Measurements from ENCODE around the gene UNK. TPM values are rescaled to one million over a fixed set of nuclear protein-coding genes. Genes with fewer than 3 reads are reported as not detected.
A peak's percentile ranks its signal among the peaks of the same experiment; 100 is the strongest.
"Not testable (repeated sequence)": the region's sequence is repeated elsewhere in the genome, so short reads cannot be mapped to it uniquely, and the experiment has no call there.

Gene UNK
- total RNA-seq, 6 donors from 2014 or later: 22.4 to 97.4 (median 31.4) TPM

DNA sequence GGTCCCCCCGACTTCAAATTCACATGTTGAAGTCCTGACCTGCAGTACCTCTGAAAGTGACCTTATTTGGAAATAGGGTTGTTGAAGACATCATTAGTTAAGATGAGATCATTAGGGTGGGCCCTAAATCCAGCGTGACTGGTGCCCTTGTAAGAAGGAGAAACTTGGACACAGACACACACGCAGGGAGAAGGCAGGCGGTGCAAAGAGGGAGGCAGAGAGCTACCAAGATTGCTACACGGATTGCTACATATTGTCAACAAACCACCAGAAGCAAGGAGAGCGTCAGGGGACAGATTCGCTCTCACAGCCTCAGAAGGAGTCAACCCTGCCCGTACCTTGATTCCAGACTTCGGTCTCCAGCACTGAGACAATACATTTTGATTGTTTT, 77.3 kb downstream of the UNK start:
- H3K4me1 ChIP-seq: peaks cover 19 to 43% (median 29%) of the 10 kb centered on the region in 4 donors
- TF ChIP-seq POLR2A (IDR thresholded peaks at IDR 0.05) (no peak), POLR2AphosphoS5 (IDR thresholded peaks at IDR 0.05) (peak in 1 of 2 donors; percentile 8)
- TF ChIP-seq, protein P1, sequence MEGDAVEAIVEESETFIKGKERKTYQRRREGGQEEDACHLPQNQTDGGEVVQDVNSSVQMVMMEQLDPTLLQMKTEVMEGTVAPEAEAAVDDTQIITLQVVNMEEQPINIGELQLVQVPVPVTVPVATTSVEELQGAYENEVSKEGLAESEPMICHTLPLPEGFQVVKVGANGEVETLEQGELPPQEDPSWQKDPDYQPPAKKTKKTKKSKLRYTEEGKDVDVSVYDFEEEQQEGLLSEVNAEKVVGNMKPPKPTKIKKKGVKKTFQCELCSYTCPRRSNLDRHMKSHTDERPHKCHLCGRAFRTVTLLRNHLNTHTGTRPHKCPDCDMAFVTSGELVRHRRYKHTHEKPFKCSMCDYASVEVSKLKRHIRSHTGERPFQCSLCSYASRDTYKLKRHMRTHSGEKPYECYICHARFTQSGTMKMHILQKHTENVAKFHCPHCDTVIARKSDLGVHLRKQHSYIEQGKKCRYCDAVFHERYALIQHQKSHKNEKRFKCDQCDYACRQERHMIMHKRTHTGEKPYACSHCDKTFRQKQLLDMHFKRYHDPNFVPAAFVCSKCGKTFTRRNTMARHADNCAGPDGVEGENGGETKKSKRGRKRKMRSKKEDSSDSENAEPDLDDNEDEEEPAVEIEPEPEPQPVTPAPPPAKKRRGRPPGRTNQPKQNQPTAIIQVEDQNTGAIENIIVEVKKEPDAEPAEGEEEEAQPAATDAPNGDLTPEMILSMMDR (IDR thresholded peaks at IDR 0.05): no peak
- H3K36me3 ChIP-seq: no peaks in the 10 kb centered on the region
- H3K27me3 ChIP-seq: no peaks in the 10 kb centered on the region
- H3K9me3 ChIP-seq: no peaks in the 10 kb centered on the region
- no peak overlapping the region for H3K4me3 ChIP-seq
- ATAC-seq (ENCODE audit: low FRiP score in 2 of 2) (peak in 1 of 2 donors; percentile 82), DNase-seq (no peak)
- WGBS, 2 donors: 73 to 78% methylated on average over 9 of the region's 9 CpGs
- no peak overlapping the region for H3K27ac ChIP-seq

DNA sequence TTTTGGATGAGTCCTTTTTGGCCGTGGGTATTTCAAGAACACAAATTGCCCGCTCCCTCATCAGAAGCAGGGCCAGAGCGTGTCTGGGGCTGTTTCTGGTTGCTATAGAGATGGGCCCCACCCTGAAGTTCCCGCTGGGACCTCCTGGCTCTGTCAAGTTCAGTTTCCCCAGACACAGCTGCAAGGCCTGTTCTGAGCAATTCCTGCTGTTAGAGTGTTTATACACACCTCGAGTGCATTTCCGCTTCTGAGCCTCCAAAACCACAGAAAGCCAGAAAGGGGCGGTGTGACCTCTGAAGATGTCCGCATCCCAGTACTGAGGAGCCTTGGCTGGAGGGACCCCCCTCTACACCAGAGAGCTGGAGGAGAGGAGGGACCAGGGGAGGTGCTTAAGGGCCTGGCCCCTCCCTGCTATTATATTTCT, 79.9 kb downstream of the UNK start:
- ATAC-seq (ENCODE audit: low FRiP score in 2 of 2) (peak; percentile 88 to 91), DNase-seq (peak in 1 of 2 donors; percentile 82)
- H3K27me3 ChIP-seq: no peaks in the 10 kb centered on the region
- 2 to 9% methylated on average over 8 of the region's 8 CpGs for WGBS, 2 donors
- H3K4me1 ChIP-seq: peaks cover 15 to 38% (median 23%) of the 10 kb centered on the region in 4 donors
- TF ChIP-seq, protein P1 (IDR thresholded peaks at IDR 0.05): peak in 1 of 6 experiments; percentile 8
- TF ChIP-seq POLR2AphosphoS5 (IDR thresholded peaks at IDR 0.05) (peak; percentile 84 to 88), EP300 (IDR thresholded peaks at IDR 0.05) (peak; percentile 18 to 76 (median 57)), POLR2A (IDR thresholded peaks at IDR 0.05) (peak in 1 of 4 donors; percentile 16)
- no peak overlapping the region for H3K4me3 ChIP-seq
- H3K9me3 ChIP-seq: no peaks in the 10 kb centered on the region
- peak overlapping the region; percentile 40 to 66 (median 64) for H3K27ac ChIP-seq
- no peaks in the 10 kb centered on the region for H3K36me3 ChIP-seq

DNA sequence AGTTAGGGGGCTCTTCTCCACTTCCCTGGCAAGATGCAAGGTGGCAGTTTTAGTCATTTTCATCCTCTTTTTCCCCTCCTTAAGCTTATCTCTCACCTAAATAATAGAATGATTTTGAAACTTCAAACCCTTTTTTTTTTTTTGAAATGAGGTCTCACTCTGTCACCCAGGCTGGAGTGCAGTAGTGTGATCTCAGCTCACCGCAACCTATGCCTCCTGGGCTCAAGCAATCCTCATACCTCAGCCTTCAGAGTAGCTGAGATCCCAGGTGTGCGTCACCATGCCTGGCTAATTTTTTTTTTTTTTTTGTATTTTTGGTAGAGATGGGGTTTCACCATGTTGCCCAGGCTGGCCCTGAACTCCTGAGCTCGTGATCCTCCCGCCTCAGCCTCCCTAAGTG, 80.3 kb downstream of the UNK start:
- Histone ChIP-seq H3K4me1 (peaks cover 15 to 38% (median 25%) of the 10 kb centered on the region in 4 donors), H3K27ac (peak overlapping the region; percentile 40 to 66 (median 64))
- not testable (repeated sequence) for H3K36me3 ChIP-seq; H3K4me3 ChIP-seq; H3K27me3 ChIP-seq; ATAC-seq (ENCODE audit: low FRiP score in 2 of 2); DNase-seq; H3K9me3 ChIP-seq
- 68 to 79% methylated on average over 2 to 4 of the region's 4 CpGs for WGBS, 2 donors

DNA sequence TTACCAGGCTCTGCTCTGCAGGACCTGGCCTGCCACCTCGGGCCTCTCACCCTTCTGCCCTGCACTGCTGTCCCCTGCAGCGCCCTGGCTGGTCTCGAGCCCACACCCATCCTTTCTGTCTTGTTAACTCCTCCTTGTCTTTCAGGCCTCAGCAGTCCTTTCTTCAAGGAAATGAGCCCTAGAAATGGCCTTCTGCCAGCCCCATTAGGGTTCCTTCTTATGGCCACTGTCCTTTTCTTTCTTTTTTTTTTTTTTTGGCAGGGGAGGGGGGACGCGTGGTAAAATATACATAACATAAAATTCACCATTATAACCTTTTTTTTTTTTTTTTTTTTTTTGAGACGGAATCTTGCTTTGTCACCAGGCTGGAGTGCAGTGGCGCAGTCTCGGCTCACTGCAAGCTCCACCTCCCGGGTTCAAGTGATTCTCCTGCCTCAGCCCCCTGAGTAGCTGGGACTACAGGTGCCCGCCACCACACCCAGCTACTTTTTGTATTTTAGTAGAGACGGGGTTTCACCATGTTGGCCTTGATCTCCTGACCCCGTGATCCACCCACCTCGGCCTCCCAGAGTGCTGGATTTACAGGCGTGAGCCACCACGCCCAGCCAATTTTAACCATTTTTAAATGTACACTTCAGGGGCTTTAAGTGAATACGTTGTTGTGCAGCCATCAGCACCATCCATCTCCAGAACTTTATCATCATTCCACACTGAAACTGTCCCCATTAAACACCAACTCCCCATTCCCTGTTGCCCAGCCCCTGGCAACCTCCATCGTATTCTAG, 81.0 kb downstream of the UNK start:
- peak overlapping the region in 3 of 4 donors; percentile 40 to 64 (median 63) for H3K27ac ChIP-seq
- WGBS, 2 donors: 82 to 87% methylated on average over 17 of the region's 17 CpGs
- H3K36me3 ChIP-seq; ATAC-seq (ENCODE audit: low FRiP score in 2 of 2); H3K27me3 ChIP-seq; H3K9me3 ChIP-seq; H3K4me3 ChIP-seq; DNase-seq: not testable (repeated sequence)
- peaks cover 15 to 38% (median 26%) of the 10 kb centered on the region in 4 donors for H3K4me1 ChIP-seq

DNA sequence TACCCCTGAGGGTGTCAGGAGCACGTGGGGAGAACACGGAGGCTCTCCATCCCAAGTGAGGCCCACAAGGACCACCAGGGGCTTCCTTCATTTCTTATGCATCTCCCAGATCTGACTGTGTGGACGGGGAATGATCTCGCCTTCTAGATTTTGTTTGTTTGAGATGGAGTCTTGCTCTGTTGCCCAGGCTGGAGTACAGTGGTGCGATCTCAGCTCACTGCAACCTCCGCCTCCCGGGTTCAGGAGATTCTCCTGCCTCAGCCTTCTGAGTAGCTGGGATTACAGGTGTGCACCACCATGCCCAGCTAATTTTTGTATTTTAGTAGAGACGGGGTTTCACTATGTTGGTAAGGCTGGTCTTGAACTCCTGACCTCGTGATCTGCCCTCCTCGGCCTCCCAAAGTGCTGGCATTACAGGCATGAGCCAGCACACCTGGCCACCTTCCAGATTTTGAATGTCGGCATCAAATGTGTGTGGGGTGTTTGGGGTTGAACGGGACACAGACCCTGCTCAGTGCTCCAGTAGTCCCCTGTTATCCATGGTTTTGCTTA, 84.2 kb downstream of the UNK start:
- H3K4me1 ChIP-seq: peaks cover 32 to 45% (median 39%) of the 10 kb centered on the region in 4 donors
- DNase-seq; H3K4me3 ChIP-seq; H3K27me3 ChIP-seq; H3K36me3 ChIP-seq; ATAC-seq (ENCODE audit: low FRiP score in 2 of 2); H3K9me3 ChIP-seq: not testable (repeated sequence)
- peak overlapping the region; percentile 58 to 88 (median 74) for H3K27ac ChIP-seq
- WGBS, 2 donors: 80 to 83% methylated on average over 7 to 12 of the region's 12 CpGs

DNA sequence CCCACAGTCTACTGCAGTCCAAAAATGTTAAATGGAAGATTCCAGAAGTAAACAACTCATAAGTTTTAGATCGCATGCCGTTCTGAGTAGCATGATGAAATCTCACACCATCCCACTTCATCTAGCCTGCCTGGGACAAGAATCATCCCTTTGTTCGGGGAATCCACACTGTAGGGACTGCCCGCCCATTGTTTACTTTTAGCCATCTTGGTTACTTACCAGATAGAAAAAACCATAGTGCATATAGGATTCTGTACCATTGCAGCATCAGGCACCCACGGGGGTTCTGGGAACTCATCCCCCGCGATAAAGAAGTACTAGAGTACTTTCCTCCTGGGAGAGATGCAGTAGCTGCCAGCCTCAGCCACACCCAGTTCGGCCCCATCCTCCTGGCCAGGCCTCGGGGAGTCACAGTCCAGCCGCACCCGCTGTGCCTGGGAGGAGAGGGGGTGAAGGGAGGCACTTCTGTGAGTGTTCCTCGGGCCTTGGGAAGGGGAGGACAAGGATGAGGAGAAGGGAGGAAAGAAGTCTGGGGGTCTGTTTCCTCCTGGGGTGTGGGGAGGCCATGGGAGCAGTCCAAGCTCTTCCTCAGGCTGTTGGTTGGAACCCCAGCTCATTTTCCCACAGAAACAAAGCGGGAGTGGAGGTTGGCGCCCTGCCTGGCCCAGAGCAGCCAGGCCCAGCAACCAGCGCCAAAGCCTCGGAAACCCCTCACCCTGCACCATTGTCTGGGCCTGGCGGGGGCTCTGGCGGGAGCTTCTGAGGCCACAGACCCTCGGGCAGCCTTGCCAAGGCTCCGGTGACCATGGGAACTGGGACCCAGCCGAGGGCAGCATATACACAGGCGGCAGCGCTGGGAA, 84.9 kb downstream of the UNK start:
- Histone ChIP-seq H3K36me3 (peaks cover 0 to 11% (median 6%) of the 10 kb centered on the region in 4 donors), H3K4me3 (no peak overlapping the region), H3K27me3 (no peaks in the 10 kb centered on the region), H3K9me3 (no peaks in the 10 kb centered on the region), H3K4me1 (peaks cover 30 to 42% (median 35%) of the 10 kb centered on the region in 4 donors), H3K27ac (peak overlapping the region; percentile 69 to 88 (median 80))
- TF ChIP-seq, protein P1 (IDR thresholded peaks at IDR 0.05): no peak
- TF ChIP-seq POLR2A (IDR thresholded peaks at IDR 0.05) (no peak), POLR2AphosphoS5 (IDR thresholded peaks at IDR 0.05) (peak; percentile 38 to 52), EP300 (IDR thresholded peaks at IDR 0.05) (peak in 1 of 4 donors; percentile 20)
- DNase-seq: peak in 1 of 2 donors; percentile 82
- ATAC-seq (ENCODE audit: low FRiP score in 2 of 2): peak in 1 of 2 donors; percentile 59
- WGBS, 2 donors: 59 to 63% methylated on average over 20 to 23 of the region's 23 CpGs

DNA sequence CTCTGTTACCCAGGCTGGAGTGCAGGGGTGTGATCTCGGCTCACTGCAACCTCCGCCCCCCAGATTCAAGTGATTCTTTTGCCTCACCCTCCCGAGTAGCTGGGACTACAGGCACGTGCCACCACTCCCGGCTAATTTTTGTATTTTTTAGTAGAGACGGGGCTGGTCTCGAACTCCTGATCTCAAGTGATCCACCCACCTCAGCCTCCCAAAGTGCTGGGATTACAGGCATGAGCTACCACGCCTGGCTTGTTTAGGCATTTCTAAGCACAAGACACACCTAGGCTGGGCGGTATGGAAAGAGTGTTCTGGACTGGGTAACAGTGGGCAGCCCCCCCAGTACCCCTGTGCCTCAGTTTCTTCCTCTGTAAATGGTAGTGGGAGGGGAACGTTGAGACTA, 85.6 kb downstream of the UNK start:
- H3K4me1 ChIP-seq: peaks cover 24 to 40% (median 33%) of the 10 kb centered on the region in 4 donors
- not testable (repeated sequence) for DNase-seq; H3K27me3 ChIP-seq; H3K9me3 ChIP-seq; H3K4me3 ChIP-seq; ATAC-seq (ENCODE audit: low FRiP score in 2 of 2)
- peaks cover 0 to 18% (median 10%) of the 10 kb centered on the region in 4 donors for H3K36me3 ChIP-seq
- WGBS, 2 donors: 68 to 79% methylated on average over 10 of the region's 10 CpGs
- H3K27ac ChIP-seq: peak overlapping the region; percentile 69 to 88 (median 80)

Measured in upper lobe of left lung (tissue), 6 donors.